ENCODE measurements around the gene CCSER1.
"Not testable (repeated sequence)": the region's sequence is repeated elsewhere in the genome, so short reads cannot be mapped to it uniquely, and the experiment has no call there.

CCSER1 gene

DNA sequence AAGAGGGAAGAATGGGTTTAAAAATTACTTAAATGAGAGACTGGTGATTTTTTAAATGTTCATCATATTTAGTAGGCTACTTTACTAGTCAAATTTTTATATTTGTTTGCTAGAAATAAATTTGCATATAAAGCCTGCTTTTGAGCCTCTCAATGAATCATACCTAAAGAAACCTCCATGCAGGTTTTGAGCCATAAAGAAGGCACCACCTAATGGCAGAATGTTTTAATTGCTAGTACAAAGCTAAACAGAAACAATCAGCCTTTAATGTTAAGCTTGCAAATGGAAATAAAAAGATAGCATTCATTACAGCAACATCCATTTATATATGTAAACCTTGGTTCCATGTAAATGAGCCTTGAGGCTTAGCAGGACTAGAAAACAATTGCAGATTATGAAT lies 989.7 kb downstream of the CCSER1 start:
- Histone ChIP-seq H3K4me1 (ENCODE audit: control insufficient read depth, insufficient read depth, low read length) (0 out of 2 replicates have a peak, but pooled peaks cover 8% of the 10 kb centered on the region), H3K36me3 (ENCODE audit: control insufficient read depth, insufficient read depth, low read length) (no peaks in the 10 kb centered on the region), H3K9ac (ENCODE audit: low read depth, low read length) (no peak overlapping the region), H3K4me3 (ENCODE audit: low read depth, low read length) (no peak overlapping the region), H3K9me3 (ENCODE audit: control insufficient read depth, insufficient read depth, low read length) (no peaks in the 10 kb centered on the region), H3K27ac (ENCODE audit: low read depth, low read length) (no peak overlapping the region), H3K27me3 (ENCODE audit: control insufficient read depth, insufficient read depth, low read length) (no peaks in the 10 kb centered on the region)

- H3K4me1 ChIP-seq (ENCODE audit: control insufficient read depth, insufficient read depth, low read length), result 0 out of 2 replicates have a peak, but pooled peaks cover 8% of the 10 kb centered on the region
- no peak overlapping the region for H3K4me3 ChIP-seq (ENCODE audit: low read depth, low read length)
- no peak overlapping the region for H3K27ac ChIP-seq (ENCODE audit: low read depth, low read length)
- H3K36me3 ChIP-seq (ENCODE audit: control insufficient read depth, insufficient read depth, low read length), result no peaks in the 10 kb centered on the region
- H3K9ac ChIP-seq (ENCODE audit: low read depth, low read length), result no peak overlapping the region
- no peaks in the 10 kb centered on the region for H3K9me3 ChIP-seq (ENCODE audit: control insufficient read depth, insufficient read depth, low read length)
- H3K27me3 ChIP-seq (ENCODE audit: control insufficient read depth, insufficient read depth, low read length), result no peaks in the 10 kb centered on the region
These were observed 991.4 kb downstream of the CCSER1 start for GRCh38 chr4:91118597-91118996.

GRCh38 chr4:91123742-91124141 lies 996.5 kb downstream of the CCSER1 start:
- Histone ChIP-seq H3K9ac (ENCODE audit: low read depth, low read length) (no peak overlapping the region), H3K4me1 (ENCODE audit: control insufficient read depth, insufficient read depth, low read length) (0 out of 2 replicates have a peak, but pooled peaks cover 5% of the 10 kb centered on the region), H3K36me3 (ENCODE audit: control insufficient read depth, insufficient read depth, low read length) (no peaks in the 10 kb centered on the region)

GRCh38 chr4:91127192-91127591 lies 1000.0 kb downstream of the CCSER1 start:
- 0 out of 2 replicates have a peak, but pooled peaks cover 5% of the 10 kb centered on the region for H3K4me1 ChIP-seq (ENCODE audit: control insufficient read depth, insufficient read depth, low read length)
- H3K4me3 ChIP-seq (ENCODE audit: low read depth, low read length), result no peak overlapping the region
- no peaks in the 10 kb centered on the region for H3K9me3 ChIP-seq (ENCODE audit: control insufficient read depth, insufficient read depth, low read length)
- H3K9ac ChIP-seq (ENCODE audit: low read depth, low read length), result no peak overlapping the region
- H3K27me3 ChIP-seq (ENCODE audit: control insufficient read depth, insufficient read depth, low read length), result no peaks in the 10 kb centered on the region
- H3K27ac ChIP-seq (ENCODE audit: low read depth, low read length), result no peak overlapping the region
- H3K36me3 ChIP-seq (ENCODE audit: control insufficient read depth, insufficient read depth, low read length), result no peaks in the 10 kb centered on the region

More at GRCh38 chr4:91123742-91124141, 996.5 kb downstream of the CCSER1 start:
- Histone ChIP-seq H3K9me3 (ENCODE audit: control insufficient read depth, insufficient read depth, low read length) (no peaks in the 10 kb centered on the region), H3K27me3 (ENCODE audit: control insufficient read depth, insufficient read depth, low read length) (no peaks in the 10 kb centered on the region), H3K27ac (ENCODE audit: low read depth, low read length) (no peak overlapping the region), H3K4me3 (ENCODE audit: low read depth, low read length) (no peak overlapping the region)

- Histone ChIP-seq H3K4me1 (ENCODE audit: control insufficient read depth, insufficient read depth, low read length) (0 out of 2 replicates have a peak, but pooled peaks cover 5% of the 10 kb centered on the region), H3K9me3 (ENCODE audit: control insufficient read depth, insufficient read depth, low read length) (no peaks in the 10 kb centered on the region), H3K36me3 (ENCODE audit: control insufficient read depth, insufficient read depth, low read length) (no peaks in the 10 kb centered on the region), H3K27ac (ENCODE audit: low read depth, low read length) (no peak overlapping the region), H3K9ac (ENCODE audit: low read depth, low read length) (no peak overlapping the region), H3K27me3 (ENCODE audit: control insufficient read depth, insufficient read depth, low read length) (no peaks in the 10 kb centered on the region), H3K4me3 (ENCODE audit: low read depth, low read length) (no peak overlapping the region)
These were observed 1000.6 kb downstream of the CCSER1 start for GRCh38 chr4:91127831-91128230.

GRCh38 chr4:91128519-91128918 lies 1001.3 kb downstream of the CCSER1 start:
- Histone ChIP-seq H3K9me3 (ENCODE audit: control insufficient read depth, insufficient read depth, low read length) (no peaks in the 10 kb centered on the region), H3K27ac (ENCODE audit: low read depth, low read length) (no peak overlapping the region)

DNA sequence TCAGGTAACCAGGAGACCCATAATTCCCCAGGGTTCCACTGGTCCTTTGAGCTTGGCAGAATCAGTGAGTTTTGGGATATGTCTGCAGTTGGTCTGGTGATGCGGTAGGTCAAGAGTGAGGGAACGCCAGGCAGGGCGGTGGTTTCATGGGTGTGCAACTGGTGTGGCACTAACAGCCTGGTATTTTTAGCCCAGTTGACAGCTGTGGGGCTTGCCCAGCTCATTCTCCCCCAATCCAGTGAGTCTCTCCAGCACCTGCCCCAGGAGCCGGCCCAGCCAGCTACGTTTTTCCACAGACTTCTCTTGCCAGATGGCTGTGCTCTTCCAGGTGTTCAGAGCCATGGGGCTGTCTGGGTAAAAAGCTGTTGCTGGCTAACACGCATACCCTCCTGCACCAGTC lies 1019.9 kb downstream of the CCSER1 start:
- H3K4me3 ChIP-seq (ENCODE audit: low read depth, low read length), result no peak overlapping the region
- no peaks in the 10 kb centered on the region for H3K36me3 ChIP-seq (ENCODE audit: control insufficient read depth, insufficient read depth, low read length)
- H3K27ac ChIP-seq (ENCODE audit: low read depth, low read length), result no peak overlapping the region
- H3K27me3 ChIP-seq (ENCODE audit: control insufficient read depth, insufficient read depth, low read length), result no peaks in the 10 kb centered on the region
- no peak overlapping the region for H3K9ac ChIP-seq (ENCODE audit: low read depth, low read length)
- no peaks in the 10 kb centered on the region for H3K4me1 ChIP-seq (ENCODE audit: control insufficient read depth, insufficient read depth, low read length)
- H3K9me3 ChIP-seq (ENCODE audit: control insufficient read depth, insufficient read depth, low read length), result no peaks in the 10 kb centered on the region; the same call in 1 of the 2 replicates

More at GRCh38 chr4:91128519-91128918, 1001.3 kb downstream of the CCSER1 start:
- no peaks in the 10 kb centered on the region for H3K27me3 ChIP-seq (ENCODE audit: control insufficient read depth, insufficient read depth, low read length)
- H3K4me3 ChIP-seq (ENCODE audit: low read depth, low read length), result no peak overlapping the region
- 0 out of 2 replicates have a peak, but pooled peaks cover 5% of the 10 kb centered on the region for H3K4me1 ChIP-seq (ENCODE audit: control insufficient read depth, insufficient read depth, low read length)
- no peak overlapping the region for H3K9ac ChIP-seq (ENCODE audit: low read depth, low read length)
- no peaks in the 10 kb centered on the region for H3K36me3 ChIP-seq (ENCODE audit: control insufficient read depth, insufficient read depth, low read length)

GRCh38 chr4:91154041-91154440 lies 1026.8 kb downstream of the CCSER1 start:
- not testable (repeated sequence) for H3K4me1 ChIP-seq (ENCODE audit: control insufficient read depth, insufficient read depth, low read length); H3K9ac ChIP-seq (ENCODE audit: low read depth, low read length); H3K27ac ChIP-seq (ENCODE audit: low read depth, low read length); H3K36me3 ChIP-seq (ENCODE audit: control insufficient read depth, insufficient read depth, low read length); H3K4me3 ChIP-seq (ENCODE audit: low read depth, low read length); H3K27me3 ChIP-seq (ENCODE audit: control insufficient read depth, insufficient read depth, low read length)
- peaks cover 11% of the 10 kb centered on the region for H3K9me3 ChIP-seq (ENCODE audit: control insufficient read depth, insufficient read depth, low read length)

DNA sequence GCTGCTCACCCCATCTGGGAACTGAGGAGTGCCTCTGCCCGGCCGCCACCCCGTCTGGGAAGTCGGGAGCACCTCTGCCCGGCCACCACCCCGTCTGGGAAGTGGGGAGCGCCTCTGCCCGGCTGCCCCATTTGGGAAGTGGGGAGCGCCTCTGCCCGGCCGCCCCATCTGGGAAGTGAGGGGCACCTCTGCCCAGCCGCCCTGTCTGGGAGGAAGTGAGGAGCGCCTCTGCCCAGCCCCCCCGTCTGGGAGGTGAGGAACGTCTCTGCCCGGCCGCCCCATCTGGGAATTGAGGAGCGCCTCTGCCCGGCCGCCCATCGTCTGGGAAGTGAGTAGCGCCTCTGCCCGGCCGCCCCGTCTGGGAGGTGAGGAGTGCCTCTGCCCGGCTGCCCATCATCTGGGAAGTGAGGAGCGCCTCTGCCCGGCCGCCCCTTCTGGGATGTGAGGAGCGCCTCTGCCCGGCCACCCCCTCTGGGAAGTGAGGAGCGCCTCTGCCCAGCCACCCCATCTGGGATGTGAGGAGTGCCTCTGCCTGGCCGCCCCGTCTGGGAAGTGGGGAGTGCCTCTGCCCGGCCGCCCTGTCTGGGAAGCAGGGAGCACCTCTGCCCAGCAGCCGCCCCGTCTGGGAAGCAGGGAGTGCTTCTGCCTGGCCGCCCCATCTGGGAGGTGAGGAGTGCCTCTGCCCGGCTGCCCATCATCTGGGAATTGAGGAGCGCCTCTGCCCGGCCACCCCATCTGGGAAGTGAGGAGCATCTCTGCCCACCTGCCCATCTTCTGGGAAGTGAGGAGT lies 1040.9 kb downstream of the CCSER1 start:
- H3K27ac ChIP-seq (ENCODE audit: low read depth, low read length); H3K9ac ChIP-seq (ENCODE audit: low read depth, low read length); H3K36me3 ChIP-seq (ENCODE audit: control insufficient read depth, insufficient read depth, low read length); H3K27me3 ChIP-seq (ENCODE audit: control insufficient read depth, insufficient read depth, low read length); H3K4me3 ChIP-seq (ENCODE audit: low read depth, low read length); H3K4me1 ChIP-seq (ENCODE audit: control insufficient read depth, insufficient read depth, low read length): not testable (repeated sequence)
- peaks cover 17% of the 10 kb centered on the region for H3K9me3 ChIP-seq (ENCODE audit: control insufficient read depth, insufficient read depth, low read length)

- Histone ChIP-seq H3K9me3 (ENCODE audit: control insufficient read depth, insufficient read depth, low read length) (peaks cover 16% of the 10 kb centered on the region), H3K27me3 (ENCODE audit: control insufficient read depth, insufficient read depth, low read length) (no peaks in the 10 kb centered on the region), H3K4me1 (ENCODE audit: control insufficient read depth, insufficient read depth, low read length) (no peaks in the 10 kb centered on the region)
These were observed 1043.6 kb downstream of the CCSER1 start for GRCh38 chr4:91170768-91171167.

DNA sequence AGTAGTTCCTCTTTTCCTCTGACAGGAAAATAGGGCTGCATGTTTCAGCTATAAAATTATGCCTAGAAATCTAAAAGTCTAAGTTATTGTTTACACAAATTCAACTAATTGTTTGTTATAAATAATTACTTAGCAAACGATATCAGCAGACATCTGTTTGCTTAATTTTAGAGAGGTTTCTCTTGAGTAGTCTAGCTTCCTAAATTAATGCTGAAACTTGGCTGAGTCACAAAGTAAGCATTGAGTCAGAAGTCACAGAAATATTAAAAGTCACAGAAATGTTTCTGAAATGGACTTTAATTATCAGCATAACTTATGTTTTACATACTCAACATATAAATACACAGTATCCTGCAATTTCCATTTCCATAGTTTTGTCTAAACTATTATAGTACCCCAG lies 1044.0 kb downstream of the CCSER1 start:
- H3K4me3 ChIP-seq (ENCODE audit: low read depth, low read length), result no peak overlapping the region
- H3K9me3 ChIP-seq (ENCODE audit: control insufficient read depth, insufficient read depth, low read length), result peaks cover 12% of the 10 kb centered on the region
- H3K9ac ChIP-seq (ENCODE audit: low read depth, low read length), result no peak overlapping the region
- no peaks in the 10 kb centered on the region for H3K4me1 ChIP-seq (ENCODE audit: control insufficient read depth, insufficient read depth, low read length)
- no peak overlapping the region for H3K27ac ChIP-seq (ENCODE audit: low read depth, low read length)
- H3K27me3 ChIP-seq (ENCODE audit: control insufficient read depth, insufficient read depth, low read length), result no peaks in the 10 kb centered on the region
- no peaks in the 10 kb centered on the region for H3K36me3 ChIP-seq (ENCODE audit: control insufficient read depth, insufficient read depth, low read length)

More at GRCh38 chr4:91170768-91171167, 1043.6 kb downstream of the CCSER1 start:
- Histone ChIP-seq H3K9ac (ENCODE audit: low read depth, low read length) (no peak overlapping the region), H3K36me3 (ENCODE audit: control insufficient read depth, insufficient read depth, low read length) (no peaks in the 10 kb centered on the region), H3K27ac (ENCODE audit: low read depth, low read length) (no peak overlapping the region), H3K4me3 (ENCODE audit: low read depth, low read length) (no peak overlapping the region)

Measured in HUES48 (cell line).